Measurements from ENCODE around the gene LIPT2. TPM values are rescaled to one million over a fixed set of nuclear protein-coding genes. Genes with fewer than 3 reads are reported as not detected.

The LIPT2 gene
- total RNA-seq, 2 experiments from 2014 or later = 3.0 to 3.3 TPM

- ChIA-PET POLR2A (no interaction called here), CTCF (interaction anchor here (2.5 to 3.0 kb wide), 2 partner anchors 39 to 43 kb away, joined by 10 to 16 read pairs; no protein-coding TSS in a partner anchor)
- no peaks in the 10 kb centered on the region for H3K9me3 Mint-ChIP-seq
- H3K4me1 Mint-ChIP-seq (ENCODE audit: low read depth) = peaks cover 22% of the 10 kb centered on the region
- H3K27ac Mint-ChIP-seq = peak overlapping the region; percentile 77
- H3K36me3 Mint-ChIP-seq = no peaks in the 10 kb centered on the region
- H3K4me3 Mint-ChIP-seq = peak overlapping the region; percentile 81
- H3K27me3 Mint-ChIP-seq = no peaks in the 10 kb centered on the region
- intact Hi-C loops (cut with micrococcal nuclease) = loop anchor here (2.0 to 10.0 kb wide), 3 partner anchors 79 to 1350 kb away; partner anchors contain the start of genes FCHSD2 and RNF169
- peak; percentile 13 for DNase-seq
These were observed 1.4 kb downstream of the LIPT2 start for GRCh38 chr11:74492084-74492483.

- H3K27ac Mint-ChIP-seq = no peak overlapping the region
- intact Hi-C loops (cut with micrococcal nuclease) = loop anchor here (5.0 to 10.0 kb wide), 2 partner anchors 254 to 1349 kb away; partner anchors contain the start of genes FCHSD2 and RNF169
- ChIA-PET POLR2A (no interaction called here), CTCF (interaction anchor here (1.0 kb wide), 1 partner anchor 38 kb away, joined by 3 read pairs; no protein-coding TSS in a partner anchor)
- peaks cover 22% of the 10 kb centered on the region for H3K4me1 Mint-ChIP-seq (ENCODE audit: low read depth)
- no peak for DNase-seq
- H3K36me3 Mint-ChIP-seq = no peaks in the 10 kb centered on the region
- no peaks in the 10 kb centered on the region for H3K27me3 Mint-ChIP-seq
- H3K9me3 Mint-ChIP-seq = no peaks in the 10 kb centered on the region
- no peak overlapping the region for H3K4me3 Mint-ChIP-seq
These were observed 2.6 kb downstream of the LIPT2 start for GRCh38 chr11:74490941-74491340.

GRCh38 chr11:74487875-74488274, 5.6 kb downstream of the LIPT2 start:
- no peaks in the 10 kb centered on the region for H3K27me3 Mint-ChIP-seq
- no peaks in the 10 kb centered on the region for H3K36me3 Mint-ChIP-seq
- CTCF ChIA-PET = no interaction called here
- H3K27ac Mint-ChIP-seq = no peak overlapping the region
- H3K4me1 Mint-ChIP-seq (ENCODE audit: low read depth) = peaks cover 13% of the 10 kb centered on the region
- intact Hi-C loops (cut with micrococcal nuclease) = no loop called here
- DNase-seq = no peak
- H3K9me3 Mint-ChIP-seq = no peaks in the 10 kb centered on the region
- H3K4me3 Mint-ChIP-seq = no peak overlapping the region
- POLR2A ChIA-PET = no interaction called here

- POLR2A ChIA-PET = no interaction called here
- intact Hi-C loops (cut with micrococcal nuclease) = no loop called here
These were observed 7.7 kb downstream of the LIPT2 start for GRCh38 chr11:74485868-74486267.

GRCh38 chr11:74480688-74481417, 12.7 kb downstream of the LIPT2 start:
- POLR2A ChIA-PET = no interaction called here

More at GRCh38 chr11:74485868-74486267, 7.7 kb downstream of the LIPT2 start:
- no peaks in the 10 kb centered on the region for H3K36me3 Mint-ChIP-seq
- CTCF ChIA-PET = no interaction called here
- H3K27ac Mint-ChIP-seq = no peak overlapping the region
- no peak for DNase-seq
- no peak overlapping the region for H3K4me3 Mint-ChIP-seq
- no peaks in the 10 kb centered on the region for H3K27me3 Mint-ChIP-seq
- no peaks in the 10 kb centered on the region for H3K9me3 Mint-ChIP-seq
- H3K4me1 Mint-ChIP-seq (ENCODE audit: low read depth) = no peaks in the 10 kb centered on the region

GRCh38 chr11:74479732-74480123, 13.8 kb downstream of the LIPT2 start:
- CTCF ChIA-PET = no interaction called here
- Mint-ChIP-seq H3K4me1 (ENCODE audit: low read depth) (no peaks in the 10 kb centered on the region), H3K4me3 (no peak overlapping the region), H3K27me3 (no peaks in the 10 kb centered on the region), H3K9me3 (no peaks in the 10 kb centered on the region), H3K36me3 (no peaks in the 10 kb centered on the region), H3K27ac (no peak overlapping the region)
- POLR2A ChIA-PET = no interaction called here
- intact Hi-C loops (cut with micrococcal nuclease) = no loop called here
- no peak for DNase-seq

More at GRCh38 chr11:74480688-74481417, 12.7 kb downstream of the LIPT2 start:
- intact Hi-C loops (cut with micrococcal nuclease) = no loop called here
- H3K27ac Mint-ChIP-seq = no peak overlapping the region
- no peaks in the 10 kb centered on the region for H3K9me3 Mint-ChIP-seq
- H3K36me3 Mint-ChIP-seq = no peaks in the 10 kb centered on the region
- no peaks in the 10 kb centered on the region for H3K4me1 Mint-ChIP-seq (ENCODE audit: low read depth)
- H3K4me3 Mint-ChIP-seq = no peak overlapping the region
- no peaks in the 10 kb centered on the region for H3K27me3 Mint-ChIP-seq
- no peak for DNase-seq
- CTCF ChIA-PET = interaction anchor here (1.5 kb wide), 1 partner anchor 27 kb away, joined by 4 read pairs; no protein-coding TSS in a partner anchor

GRCh38 chr11:74478877-74479731, 14.4 kb downstream of the LIPT2 start:
- H3K36me3 Mint-ChIP-seq = no peaks in the 10 kb centered on the region
- no peaks in the 10 kb centered on the region for H3K4me1 Mint-ChIP-seq (ENCODE audit: low read depth)
- no peak overlapping the region for H3K4me3 Mint-ChIP-seq
- H3K27ac Mint-ChIP-seq = no peak overlapping the region
- no peaks in the 10 kb centered on the region for H3K9me3 Mint-ChIP-seq
- POLR2A ChIA-PET = no interaction called here
- intact Hi-C loops (cut with micrococcal nuclease) = no loop called here
- no peaks in the 10 kb centered on the region for H3K27me3 Mint-ChIP-seq
- CTCF ChIA-PET = no interaction called here
- no peak for DNase-seq

- intact Hi-C loops (cut with micrococcal nuclease) = no loop called here
- POLR2A ChIA-PET = no interaction called here
- CTCF ChIA-PET = interaction anchor here (1.5 kb wide), 1 partner anchor 17 kb away, joined by 5 read pairs; the partner anchor contains the start of gene LIPT2
- H3K9me3 Mint-ChIP-seq = no peaks in the 10 kb centered on the region
- no peak overlapping the region for H3K27ac Mint-ChIP-seq
- no peaks in the 10 kb centered on the region for H3K4me1 Mint-ChIP-seq (ENCODE audit: low read depth)
- H3K27me3 Mint-ChIP-seq = peaks cover 5% of the 10 kb centered on the region
- no peak overlapping the region for H3K4me3 Mint-ChIP-seq
- DNase-seq = no peak
- H3K36me3 Mint-ChIP-seq = no peaks in the 10 kb centered on the region
These were observed 17.0 kb downstream of the LIPT2 start for GRCh38 chr11:74476536-74476935.

- H3K4me3 Mint-ChIP-seq = no peak overlapping the region
- no peaks in the 10 kb centered on the region for H3K4me1 Mint-ChIP-seq (ENCODE audit: low read depth)
- ChIA-PET POLR2A (no interaction called here), CTCF (interaction anchor here (1.0 kb wide), 1 partner anchor 21 kb away, joined by 3 read pairs; no protein-coding TSS in a partner anchor)
- peaks cover 5% of the 10 kb centered on the region for H3K27me3 Mint-ChIP-seq
- intact Hi-C loops (cut with micrococcal nuclease) = no loop called here
- H3K27ac Mint-ChIP-seq = no peak overlapping the region
- H3K9me3 Mint-ChIP-seq = no peaks in the 10 kb centered on the region
- H3K36me3 Mint-ChIP-seq = no peaks in the 10 kb centered on the region
- no peak for DNase-seq
These were observed 19.2 kb downstream of the LIPT2 start for GRCh38 chr11:74474316-74474715.

GRCh38 chr11:74473382-74474173, 19.9 kb downstream of the LIPT2 start:
- CTCF ChIA-PET = no interaction called here
- intact Hi-C loops (cut with micrococcal nuclease) = no loop called here
- no peaks in the 10 kb centered on the region for H3K9me3 Mint-ChIP-seq
- POLR2A ChIA-PET = no interaction called here
- no peak for DNase-seq
- peaks cover 7% of the 10 kb centered on the region for H3K27me3 Mint-ChIP-seq
- no peak overlapping the region for H3K27ac Mint-ChIP-seq
- H3K4me3 Mint-ChIP-seq = no peak overlapping the region
- H3K36me3 Mint-ChIP-seq = no peaks in the 10 kb centered on the region
- H3K4me1 Mint-ChIP-seq (ENCODE audit: low read depth) = no peaks in the 10 kb centered on the region

GRCh38 chr11:74471668-74472429, 21.7 kb downstream of the LIPT2 start:
- H3K9me3 Mint-ChIP-seq = no peaks in the 10 kb centered on the region
- no peaks in the 10 kb centered on the region for H3K36me3 Mint-ChIP-seq
- POLR2A ChIA-PET = no interaction called here
- DNase-seq = no peak
- H3K4me3 Mint-ChIP-seq = no peak overlapping the region
- H3K27ac Mint-ChIP-seq = no peak overlapping the region
- intact Hi-C loops (cut with micrococcal nuclease) = no loop called here
- peaks cover 6% of the 10 kb centered on the region for H3K4me1 Mint-ChIP-seq (ENCODE audit: low read depth)
- H3K27me3 Mint-ChIP-seq = peaks cover 18% of the 10 kb centered on the region
- CTCF ChIA-PET = no interaction called here
